Inflammatory macrophage treated with lipopolysaccharide for 1 hour (primary cell): ENCODE measurements around the gene DOCK1.

Source experiments
- DNase-seq, 2 donors: peaks; one replicate each; pipeline ENCODE4 v3.0.0-alpha.2; 2020 to 2022

Gene DOCK1

GRCh38 chr10:127013211-127013656 is 108.0 kb downstream of the DOCK1 start:
- DNase-seq: no peak

DNA sequence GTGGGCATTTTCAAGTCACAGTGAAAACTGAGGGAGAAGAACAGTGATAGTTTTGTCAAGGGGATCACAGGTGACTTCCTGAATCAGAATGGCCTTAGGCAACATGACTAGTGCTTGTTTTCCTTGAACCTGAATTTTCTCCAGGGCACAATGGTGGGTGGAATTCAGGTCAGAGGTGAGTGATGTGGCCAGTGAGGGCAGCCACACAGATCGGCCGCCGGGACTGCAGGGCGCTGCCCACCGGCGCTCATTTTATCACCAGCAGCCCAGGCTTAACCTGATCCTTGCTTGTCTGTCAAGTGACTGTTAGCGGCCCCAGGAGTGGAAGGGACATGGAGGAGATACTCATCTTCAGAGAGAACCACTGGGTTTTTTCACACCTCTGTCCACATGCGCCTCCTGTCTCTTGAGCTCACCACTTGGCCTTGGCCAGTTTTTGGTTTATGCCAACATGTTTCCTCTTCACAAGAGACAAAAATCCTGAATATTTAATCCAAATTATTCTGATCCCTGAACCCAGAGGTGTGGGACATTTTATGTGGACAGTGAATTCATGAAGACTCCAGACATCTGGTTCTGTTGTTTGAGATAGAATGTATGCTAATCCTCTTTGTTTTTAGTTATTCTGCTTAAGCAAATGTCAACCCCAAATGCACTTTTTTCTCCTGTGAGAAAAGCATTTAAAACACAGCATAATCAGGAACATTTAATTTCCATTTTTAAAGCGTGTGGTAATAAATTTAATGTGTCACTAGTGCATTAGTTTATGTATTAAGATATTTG is 108.7 kb downstream of the DOCK1 start:
- no peak for DNase-seq

- DNase-seq: no peak
These were observed 109.4 kb downstream of the DOCK1 start for GRCh38 chr10:127014671-127015070.

GRCh38 chr10:127015373-127015772 is 110.1 kb downstream of the DOCK1 start:
- DNase-seq: no peak

GRCh38 chr10:127016331-127016730 is 111.1 kb downstream of the DOCK1 start:
- DNase-seq: no peak

DNA sequence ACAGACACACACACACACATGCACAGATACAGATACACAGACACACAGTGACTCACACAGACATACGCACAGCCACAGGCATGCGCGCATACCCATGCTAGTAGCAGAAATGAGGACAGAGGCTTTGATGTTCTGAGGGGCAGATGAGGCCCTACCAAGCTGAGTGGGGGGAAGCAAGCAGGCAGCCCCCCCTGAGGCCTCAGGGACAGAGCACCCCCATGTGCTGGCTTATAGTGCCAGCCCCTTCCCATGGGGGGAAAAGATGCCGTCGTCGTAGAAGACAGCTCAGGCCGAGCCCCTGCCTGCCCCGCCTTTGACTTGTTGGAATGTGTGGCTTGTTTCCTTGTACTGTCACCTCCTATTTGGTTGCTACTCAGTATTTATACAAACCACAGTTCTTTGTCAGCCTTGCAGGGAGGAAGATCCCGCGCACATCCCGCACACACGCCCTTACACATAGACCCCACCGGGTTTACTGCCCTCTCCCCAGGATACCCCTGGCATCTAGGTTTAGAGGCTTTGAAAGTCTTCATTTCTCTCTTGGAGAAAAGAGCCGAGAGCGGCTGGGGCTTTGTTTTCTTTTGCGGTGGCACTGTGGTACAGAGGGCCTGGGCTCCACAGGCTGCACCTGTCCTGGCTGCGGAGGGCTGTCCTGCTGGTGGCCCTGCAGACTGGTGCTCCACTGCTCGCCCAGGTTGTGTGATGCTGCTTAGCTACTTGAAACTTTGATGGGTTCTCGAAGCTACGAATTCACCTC is 112.5 kb downstream of the DOCK1 start:
- DNase-seq: no peak

- no peak for DNase-seq
These were observed 113.0 kb downstream of the DOCK1 start for GRCh38 chr10:127018298-127018650.

DNA sequence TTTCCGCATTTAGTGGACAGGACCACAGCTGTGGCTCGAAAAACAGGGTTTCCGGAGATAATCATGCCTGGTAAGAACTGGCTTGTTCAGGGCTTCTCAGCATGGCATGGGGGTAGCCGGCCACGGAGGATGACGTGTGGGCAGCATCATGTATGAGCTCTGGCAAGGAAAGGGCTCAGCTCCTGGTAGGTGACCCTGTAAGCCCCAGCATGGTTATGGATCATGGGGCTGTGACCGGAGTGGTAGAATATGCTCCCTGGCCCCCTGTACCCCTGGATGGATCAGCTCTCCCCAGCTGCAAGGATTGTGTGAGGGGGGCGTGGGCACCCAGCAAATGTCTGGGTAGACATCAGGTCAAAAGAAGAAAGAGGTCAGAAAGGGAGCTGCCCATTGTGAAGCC is 113.5 kb downstream of the DOCK1 start:
- DNase-seq: no peak

DNA sequence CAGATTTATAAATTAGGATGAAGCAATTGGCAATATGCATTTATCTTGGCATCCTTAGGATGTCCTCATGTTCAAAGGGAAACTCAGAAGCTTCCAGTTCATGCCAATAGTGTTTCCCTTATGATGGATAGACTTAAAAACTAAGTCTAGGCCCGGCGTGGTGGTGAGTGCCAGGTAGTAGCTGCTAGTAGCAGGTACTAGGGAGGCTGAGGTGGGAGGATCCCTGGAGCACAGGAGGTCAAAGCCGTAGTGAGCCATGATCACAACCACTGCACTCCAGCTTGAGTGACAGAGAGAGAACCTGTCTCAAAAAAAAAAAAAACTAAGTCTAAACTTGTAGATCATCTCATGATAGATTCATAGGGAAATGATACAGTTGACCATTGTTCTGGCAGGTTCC is 115.0 kb downstream of the DOCK1 start:
- no peak for DNase-seq

DNA sequence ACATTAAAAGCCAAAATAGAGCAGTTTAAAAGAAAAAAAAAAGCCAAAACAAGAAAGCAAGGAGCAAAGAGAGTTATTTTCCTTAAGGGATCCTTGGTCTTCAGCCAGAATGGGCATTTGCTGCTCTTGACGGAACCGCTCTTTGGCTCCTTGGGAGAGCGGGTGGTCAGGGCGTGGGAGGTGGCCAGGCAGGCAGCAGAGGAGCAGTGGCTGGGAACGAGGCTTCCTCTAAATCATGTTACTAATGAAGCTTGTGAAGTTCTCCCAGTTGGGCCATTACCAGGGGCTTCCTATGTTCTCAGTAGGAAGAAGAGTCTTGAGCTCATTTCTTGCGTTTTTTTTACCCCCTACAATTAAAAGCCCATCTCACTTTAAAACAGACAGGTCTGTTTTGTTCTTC is 116.6 kb downstream of the DOCK1 start:
- no peak for DNase-seq

- DNase-seq: no peak
These were observed 119.6 kb downstream of the DOCK1 start for GRCh38 chr10:127024685-127025435.

DNA sequence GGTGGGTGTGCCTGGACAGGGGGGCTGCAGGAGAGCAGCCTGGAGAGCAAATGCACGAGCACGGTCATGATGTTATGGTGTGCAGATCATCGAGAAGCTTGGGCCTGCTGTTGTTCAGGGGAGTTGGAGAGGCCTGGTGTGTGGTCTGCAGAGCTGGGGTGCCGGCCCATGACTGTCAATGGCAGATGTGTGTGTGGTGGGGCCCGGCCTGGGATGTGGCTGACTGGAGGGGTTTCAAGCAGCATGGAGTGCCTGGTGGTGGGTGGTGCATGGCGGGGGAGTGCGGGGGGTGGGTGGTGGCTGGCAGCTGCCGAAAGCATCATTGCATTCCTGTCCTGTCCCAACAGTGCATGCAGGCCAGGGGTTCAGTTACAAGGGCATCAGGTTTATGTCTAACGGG is 122.6 kb downstream of the DOCK1 start:
- DNase-seq: no peak

GRCh38 chr10:127028556-127028955 is 123.3 kb downstream of the DOCK1 start:
- no peak for DNase-seq

- DNase-seq: no peak
These were observed 123.8 kb downstream of the DOCK1 start for GRCh38 chr10:127029061-127029460.

DNA sequence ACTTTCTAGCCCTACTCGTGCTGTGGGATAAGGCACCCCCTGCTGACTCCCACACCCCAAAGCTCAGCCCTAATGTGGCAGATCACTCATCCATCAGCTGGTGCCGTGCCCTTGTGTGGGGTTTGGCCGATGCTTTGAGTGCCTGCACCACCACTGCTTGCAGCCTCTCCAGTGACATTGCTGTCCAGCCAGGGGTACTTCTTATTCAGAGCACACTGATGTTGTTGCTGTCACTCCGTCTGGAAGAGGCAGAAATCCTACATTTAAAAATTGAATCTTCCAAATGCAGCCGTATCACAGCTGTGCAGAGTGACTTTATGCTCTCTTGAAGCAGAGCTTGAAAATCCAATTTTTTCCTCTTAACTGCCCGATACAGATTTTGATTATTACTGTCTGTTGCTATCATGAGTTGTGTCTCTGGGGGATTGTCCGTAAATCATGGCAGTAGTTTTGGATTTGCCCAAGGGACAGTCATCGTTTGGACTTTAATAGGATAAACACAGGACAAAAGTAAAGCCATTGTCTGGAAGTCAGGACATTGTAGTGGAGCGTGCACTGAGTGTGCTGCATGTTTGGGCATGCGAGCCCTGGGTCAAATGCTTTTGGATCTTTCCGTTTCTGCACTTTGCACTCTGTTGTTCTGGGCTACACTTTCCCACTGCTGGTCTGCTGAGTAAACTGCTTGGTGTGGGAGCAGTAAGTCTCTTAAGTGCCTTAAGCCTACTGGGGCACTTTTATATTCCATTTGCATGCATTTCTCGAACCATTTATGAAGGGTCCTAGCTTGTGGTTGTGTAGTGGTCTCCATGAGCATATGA is 128.2 kb downstream of the DOCK1 start:
- no peak for DNase-seq

GRCh38 chr10:127034034-127034633 is 128.9 kb downstream of the DOCK1 start:
- no peak for DNase-seq

DNA sequence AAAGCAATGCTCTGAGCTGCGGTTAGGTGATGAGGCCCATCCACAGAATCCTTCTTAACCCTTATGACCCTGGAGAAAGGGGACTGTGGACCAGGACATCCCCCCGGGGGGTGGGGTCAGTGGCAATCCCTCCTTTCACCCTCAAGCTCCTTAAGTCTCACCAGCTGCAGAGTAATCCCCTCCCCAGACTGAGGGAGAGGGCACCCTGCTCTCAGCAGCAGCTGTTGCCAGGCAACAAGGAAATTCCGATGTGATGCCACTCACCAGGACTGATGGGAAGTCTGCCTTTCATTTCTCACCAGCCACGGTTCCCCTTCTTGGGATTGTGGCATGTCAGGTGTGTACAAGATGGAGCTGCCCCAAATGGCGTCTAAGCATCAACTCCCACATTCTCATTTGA is 129.6 kb downstream of the DOCK1 start:
- no peak for DNase-seq

GRCh38 chr10:127035827-127036226 is 130.6 kb downstream of the DOCK1 start:
- DNase-seq: no peak

GRCh38 chr10:127036987-127037386 is 131.8 kb downstream of the DOCK1 start:
- DNase-seq: no peak

- no peak for DNase-seq
These were observed 134.2 kb downstream of the DOCK1 start for GRCh38 chr10:127039435-127039834.

GRCh38 chr10:127040756-127041155 is 135.5 kb downstream of the DOCK1 start:
- no peak for DNase-seq

DNA sequence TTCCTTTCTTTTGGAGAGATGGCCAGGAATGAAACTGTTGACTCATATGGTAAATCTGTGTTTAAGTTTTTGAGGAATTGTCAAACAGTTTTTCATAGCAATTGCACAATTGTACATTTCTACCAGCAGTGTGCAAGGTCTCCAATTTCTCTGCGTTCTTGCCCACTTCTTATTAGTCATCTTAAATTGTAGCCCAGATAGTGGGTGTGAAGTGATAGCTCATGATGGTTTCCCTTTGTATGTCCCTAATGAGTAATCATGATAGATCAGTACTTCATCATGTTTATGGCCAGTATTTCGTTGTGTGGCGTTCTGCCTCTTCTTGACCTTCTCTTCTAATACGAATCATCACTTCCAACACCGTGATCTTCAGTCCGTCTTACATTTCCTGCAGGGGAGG is 136.3 kb downstream of the DOCK1 start:
- DNase-seq: peak; percentile 2 to 31
